SU-DHL-6 (cell line): ENCODE results near the gene KLF17.

ENCODE experiments used
- H2AFZ ChIP-seq: fragments of 200-600 bp; sonication (generic); 2 replicates; pipeline ENCODE4 v1.6.1; 2014; ENCODE audit warnings: low read depth, mild to moderate bottlenecking, moderate library complexity, mixed read lengths, antibody characterized with exemption, low read length; ENCODE audit not compliant: severe bottlenecking
- H3F3A ChIP-seq: fragments of 200-600 bp; shearing (Covaris generic); 2 replicates; pipeline ENCODE4 v1.6.0; 2016; ENCODE audit warnings: antibody characterized with exemption, mild to moderate bottlenecking; ENCODE audit not compliant: insufficient read depth
- H3K27ac ChIP-seq: fragments of 200-600 bp; sonication (generic); 2 replicates; pipeline ENCODE4 v1.5.1; 2016; ENCODE audit warnings: low read depth, mild to moderate bottlenecking, low read length, moderate library complexity, mixed read lengths
- H3K27me3 ChIP-seq: fragments of 200-600 bp; sonication (generic), shearing (Covaris generic); 2 replicates; pipeline ENCODE4 v1.6.0; 2014; ENCODE audit warnings: mild to moderate bottlenecking, low read length
- H3K36me3 ChIP-seq: fragments of 200-600 bp; sonication (generic); 2 replicates; pipeline ENCODE4 v1.6.1; 2014; ENCODE audit warnings: mild to moderate bottlenecking, low read length, mixed read lengths
- H3K4me2 ChIP-seq: fragments of 300-600, 200-600 bp; shearing (Covaris generic), sonication (generic); 2 replicates; pipeline ENCODE4 v1.6.0; 2014; ENCODE audit warnings: low read length, low read depth, mild to moderate bottlenecking; ENCODE audit not compliant: poor library complexity, severe bottlenecking
- H3K4me3 ChIP-seq: fragments of 200-600 bp; sonication (generic); 2 replicates; pipeline ENCODE4 v1.5.1; 2014; ENCODE audit warnings: antibody characterized with exemption, low read length, mild to moderate bottlenecking, mixed read lengths; ENCODE audit not compliant: insufficient read depth, poor library complexity, severe bottlenecking
- H3K79me2 ChIP-seq: fragments of 200-600 bp; sonication (generic); 2 replicates; pipeline ENCODE4 v1.6.1; 2014; ENCODE audit warnings: mild to moderate bottlenecking, low read length, moderate library complexity; ENCODE audit not compliant: insufficient read depth
- H3K9ac ChIP-seq: fragments of 200-600 bp; sonication (generic); 2 replicates; pipeline ENCODE4 v1.7.0; 2014; ENCODE audit warnings: mild to moderate bottlenecking, low read length
- H3K9me2 ChIP-seq: fragments of 200-600 bp; sonication (generic); replicated peaks from 2 replicates; pipeline ENCODE4 v1.6.1; 2014; ENCODE audit warnings: low read length; ENCODE audit not compliant: insufficient read depth
- H3K9me3 ChIP-seq: fragments of 200-600 bp; sonication (generic); 2 replicates; pipeline ENCODE4 v1.6.1; 2014; ENCODE audit warnings: low read length, mixed read lengths; ENCODE audit not compliant: insufficient read depth
- H4K20me1 ChIP-seq: fragments of 200-600 bp; sonication (generic); 2 replicates; pipeline ENCODE4 v1.6.1; 2014; ENCODE audit warnings: low read depth, mild to moderate bottlenecking, antibody characterized with exemption, low read length, moderate library complexity, mixed read lengths
- EZH2phosphoT487 ChIP-seq: fragments of 200-600 bp; sonication (generic), shearing (Covaris generic); conservative IDR thresholded peaks from 2 replicates; pipeline ENCODE4 v1.6.1; 2018; ENCODE audit warnings: mild to moderate bottlenecking, antibody characterized with exemption, low read length, moderate library complexity, mixed read lengths
- TF ChIP-seq, protein P1 (sequence below): fragments of 200-600 bp; sonication (generic); IDR thresholded peaks from one replicate; pipeline ENCODE4 v1.5.1; 2017; ENCODE audit warnings: antibody characterized with exemption, mild to moderate bottlenecking, low read length, moderate library complexity; ENCODE audit not compliant: insufficient read depth, poor library complexity, severe bottlenecking

KLF17 gene

DNA sequence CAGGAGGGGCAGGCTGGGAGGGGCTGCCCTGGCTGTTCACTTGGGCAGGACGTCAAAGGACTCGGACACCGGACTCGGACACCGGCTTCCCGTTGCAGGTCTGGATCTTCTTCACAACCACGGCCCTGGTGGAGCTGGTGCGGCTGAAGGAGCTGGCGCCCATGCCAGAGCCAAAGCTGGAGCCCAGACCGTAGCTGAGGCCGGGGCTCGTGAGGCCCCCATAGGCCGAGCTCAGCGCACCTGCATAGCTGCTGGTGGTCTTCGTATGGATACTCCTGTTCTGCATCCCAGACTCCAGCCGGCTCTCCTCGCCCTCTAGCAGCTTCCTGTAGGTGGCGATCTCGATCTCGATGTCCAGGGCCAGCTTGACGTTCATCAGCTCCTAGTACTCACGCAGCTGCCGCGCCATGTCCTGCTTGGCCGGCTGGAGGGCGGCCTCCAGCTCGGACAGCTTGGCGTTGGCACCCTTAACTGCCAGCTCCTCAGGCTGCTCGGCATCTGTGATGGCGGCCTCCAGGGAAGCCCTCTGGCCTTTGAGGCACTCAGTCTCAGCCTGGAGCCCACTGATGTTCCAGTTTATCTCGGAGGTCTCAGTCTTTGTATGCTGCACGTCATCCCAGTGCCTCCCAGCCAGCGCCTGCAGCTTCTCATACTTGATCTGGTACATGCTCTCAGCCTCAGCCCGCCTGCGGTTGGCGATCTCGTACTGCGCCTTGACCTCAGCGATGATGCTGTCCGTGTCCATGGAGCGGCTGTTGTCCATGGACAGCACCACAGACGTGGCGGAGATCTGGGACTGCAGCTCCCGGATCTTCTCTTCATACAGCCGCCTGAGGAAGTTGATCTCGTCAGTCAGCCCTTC, 15.1 kb upstream of the KLF17 start:
- no peak overlapping the region for H3K4me3 ChIP-seq

DNA sequence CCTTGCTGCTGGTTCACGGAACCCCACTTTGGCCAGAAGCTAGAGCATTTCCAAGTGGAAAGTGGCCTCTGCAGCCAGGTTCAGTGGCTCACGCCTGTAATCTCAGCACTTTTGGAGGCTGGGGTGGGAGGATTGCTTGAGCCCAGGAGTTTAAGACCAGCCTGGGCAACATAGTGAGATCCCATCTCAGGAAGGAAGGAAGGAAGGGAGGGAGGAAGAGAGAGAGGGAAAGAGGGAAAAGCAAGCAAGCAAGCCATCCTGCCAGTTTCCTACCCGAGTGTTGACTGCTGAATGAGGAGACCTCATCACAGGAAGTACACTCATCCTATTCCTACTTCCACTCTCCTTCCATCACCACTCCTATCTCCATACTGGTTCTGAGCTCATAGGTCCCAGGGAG, 12.8 kb upstream of the KLF17 start:
- H3F3A ChIP-seq: no peaks in the 10 kb centered on the region
- H3K36me3 ChIP-seq: no peaks in the 10 kb centered on the region
- no peak overlapping the region for H3K27ac ChIP-seq
- H3K79me2 ChIP-seq: no peaks in the 10 kb centered on the region
- H3K27me3 ChIP-seq: no peaks in the 10 kb centered on the region
- H4K20me1 ChIP-seq: no peaks in the 10 kb centered on the region
- no peak overlapping the region for H3K4me3 ChIP-seq
- H3K9ac ChIP-seq: no peak overlapping the region
- no peaks in the 10 kb centered on the region for H3K9me3 ChIP-seq
- no peak overlapping the region for H2AFZ ChIP-seq
- no peak overlapping the region for H3K4me2 ChIP-seq
- TF ChIP-seq, protein P1, sequence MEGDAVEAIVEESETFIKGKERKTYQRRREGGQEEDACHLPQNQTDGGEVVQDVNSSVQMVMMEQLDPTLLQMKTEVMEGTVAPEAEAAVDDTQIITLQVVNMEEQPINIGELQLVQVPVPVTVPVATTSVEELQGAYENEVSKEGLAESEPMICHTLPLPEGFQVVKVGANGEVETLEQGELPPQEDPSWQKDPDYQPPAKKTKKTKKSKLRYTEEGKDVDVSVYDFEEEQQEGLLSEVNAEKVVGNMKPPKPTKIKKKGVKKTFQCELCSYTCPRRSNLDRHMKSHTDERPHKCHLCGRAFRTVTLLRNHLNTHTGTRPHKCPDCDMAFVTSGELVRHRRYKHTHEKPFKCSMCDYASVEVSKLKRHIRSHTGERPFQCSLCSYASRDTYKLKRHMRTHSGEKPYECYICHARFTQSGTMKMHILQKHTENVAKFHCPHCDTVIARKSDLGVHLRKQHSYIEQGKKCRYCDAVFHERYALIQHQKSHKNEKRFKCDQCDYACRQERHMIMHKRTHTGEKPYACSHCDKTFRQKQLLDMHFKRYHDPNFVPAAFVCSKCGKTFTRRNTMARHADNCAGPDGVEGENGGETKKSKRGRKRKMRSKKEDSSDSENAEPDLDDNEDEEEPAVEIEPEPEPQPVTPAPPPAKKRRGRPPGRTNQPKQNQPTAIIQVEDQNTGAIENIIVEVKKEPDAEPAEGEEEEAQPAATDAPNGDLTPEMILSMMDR: no peak
- no peak for TF ChIP-seq EZH2phosphoT487
- H3K9me2 ChIP-seq: no peaks in the 10 kb centered on the region; the same call in 1 of the 2 replicates

More for the DNA sequence above, 15.1 kb upstream of the KLF17 start:
- no peaks in the 10 kb centered on the region; the same call in 1 of the 2 replicates for H3K9me2 ChIP-seq
- H3K27ac ChIP-seq: no peak overlapping the region
- H3K9me3 ChIP-seq: no peaks in the 10 kb centered on the region
- no peak overlapping the region for H2AFZ ChIP-seq
- no peaks in the 10 kb centered on the region for H3K36me3 ChIP-seq
- H3K9ac ChIP-seq: no peak overlapping the region
- no peaks in the 10 kb centered on the region for H3F3A ChIP-seq
- H3K79me2 ChIP-seq: no peaks in the 10 kb centered on the region
- no peaks in the 10 kb centered on the region for H4K20me1 ChIP-seq
- H3K27me3 ChIP-seq: no peaks in the 10 kb centered on the region
- TF ChIP-seq, protein P1: no peak
- no peak for TF ChIP-seq EZH2phosphoT487
- H3K4me2 ChIP-seq: no peak overlapping the region

DNA sequence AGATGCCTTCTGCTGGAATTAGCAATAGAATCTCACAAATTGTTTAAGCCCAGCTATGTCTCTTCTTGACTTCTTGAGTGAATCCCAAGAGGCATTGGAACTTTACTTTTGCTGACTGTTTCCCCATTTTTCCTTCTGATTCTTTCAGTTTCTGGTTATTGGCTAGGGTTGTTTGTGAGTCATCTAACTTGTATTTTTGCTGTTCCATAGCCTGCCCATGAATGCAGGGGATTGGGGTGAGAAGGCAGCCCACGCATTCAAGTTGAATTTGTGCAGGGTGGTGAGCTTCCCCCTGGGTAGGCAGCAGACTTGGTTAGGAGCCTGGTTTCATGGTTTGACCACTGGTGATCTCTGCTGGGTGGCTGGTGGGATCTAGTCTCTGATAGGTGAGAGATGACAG, 10.4 kb upstream of the KLF17 start:
- no peak for TF ChIP-seq EZH2phosphoT487
- TF ChIP-seq, protein P1: no peak

More for the DNA sequence above, 10.4 kb upstream of the KLF17 start:
- Histone ChIP-seq H3K4me3 (no peak overlapping the region), H3K9me2 (no peaks in the 10 kb centered on the region; the same call in 1 of the 2 replicates), H4K20me1 (no peaks in the 10 kb centered on the region), H3K27me3 (no peaks in the 10 kb centered on the region), H2AFZ (no peak overlapping the region), H3K36me3 (no peaks in the 10 kb centered on the region), H3K9me3 (no peaks in the 10 kb centered on the region), H3K79me2 (no peaks in the 10 kb centered on the region), H3K4me2 (no peak overlapping the region), H3F3A (no peaks in the 10 kb centered on the region), H3K27ac (no peak overlapping the region), H3K9ac (no peak overlapping the region)
